Pancreas (tissue), 10 donors: ENCODE measurements around the gene ESRRB. TPM values are rescaled to one million over a fixed set of nuclear protein-coding genes. Genes with fewer than 3 reads are reported as not detected.

Experiments
- ATAC-seq, 4 donors: fragments of 200-7000 bp; cut with Tn5 transposase; one replicate each; pipeline versions ENCODE4 v1.8.0 to v1.9.1; 2020; ENCODE audit warnings: mild to moderate bottlenecking in 4 of 4, moderate library complexity in 4 of 4
- DNase-seq, 6 donors: peaks; one replicate each; pipeline ENCODE4 v3.0.0-alpha.2; 2020
- FAIRE-seq: peaks from 2 replicates; lab custom pipeline; 2012; peaks lifted over from hg19 to GRCh38; lab: Jason Lieb, UNC
- H3K27ac ChIP-seq, 4 donors: fragments of 200-600 bp; sonication (generic); 1 replicate in 3 of 4; 2 replicates in 1 of 4; pipeline versions ENCODE4 v1.5.0 to v1.8.0; 2020
- H3K27me3 ChIP-seq, 4 donors: fragments of 200-600 bp; one replicate each; pipeline ENCODE4 v1.8.0; 2021
- H3K36me3 ChIP-seq, 3 donors: fragments of 200-600 bp; sonication (generic) in 1 of 3; one replicate each; pipeline versions ENCODE4 v1.5.0 to v1.8.0; 2020 to 2021
- H3K4me1 ChIP-seq, 3 donors: fragments of 200-600 bp; one replicate each; pipeline ENCODE4 v1.8.0; 2021
- H3K4me3 ChIP-seq, 4 donors: fragments of 200-600 bp; sonication (generic) in 2 of 4; one replicate each; pipeline versions ENCODE4 v1.5.0 to v1.8.0; 2020 to 2021
- H3K9me3 ChIP-seq, 4 donors: fragments of 200-600 bp; one replicate each; pipeline ENCODE4 v1.8.0; 2021
- WGBS, 2 donors: extraction: QIAGEN DNeasy Blood & Tissue Kit; methylation state at CpG; one replicate each; pipeline ENCODE4 v1.1.7; 2013; 5-methylcytosine and 5-hydroxymethylcytosine counted together
- intact Hi-C, 3 donors: fragments of 100-400 bp; cut with DNase I; formaldehyde crosslinking; loops; one replicate each; pipeline versions ENCODE4 v1.11.1 to v1.14.2; 2022
- polyA plus RNA-seq, 2 donors: library from polyadenylated mRNA; stranded (reverse); fragments of 200-250 nt; gene quantifications; one replicate each; pipeline ENCODE4 v1.2.3, GENCODE V29; 2013
- total RNA-seq, 6 donors: library from RNA; stranded (reverse); fragmentation: NEBNext Ultra II Directional in 4 of 6; extraction: Animal tissue kit (Norgen Biotek cat#: 25700) in 4 of 6; gene quantifications; one replicate each; pipeline versions ENCODE4 v1.2.1 to v1.2.4, GENCODE V29; 2021 to 2023
- TF ChIP-seq, protein P1 (sequence below), 4 donors: fragments of 200-600 bp; sonication (generic) in 3 of 4; IDR thresholded peaks; one replicate each; pipeline versions ENCODE4 v1.5.0 to v1.8.0; 2021; ENCODE audit warnings: antibody characterized with exemption in 4 of 4
- donor health status: healthy with polysubstance abuse.
- donor health status: DM: no; HTN: no; CAD: no; lungs with moderate emphysema.
- donor health status: DM: no; HTN: no; CAD: no.
- donor health status: control.
- donor health status: control.
- donor health status: Bipolar disorder and iron deficiency.
- donor health status: DM: yes; HTN: yes; CAD: no.
- donor health status: DM: no; HTN: no; CAD: no.
- donor health status: DM: no; HTN: no; CAD: no.
- donor health status: DM: yes; HTN: yes; CAD: no.

The ESRRB gene
- under 1 TPM in 4 of 6 donors, not detected in 2; 0.14 to 0.63 (median 0.27) TPM for total RNA-seq
- polyA plus RNA-seq = under 1 TPM; 0.68 to 0.85 TPM

DNA sequence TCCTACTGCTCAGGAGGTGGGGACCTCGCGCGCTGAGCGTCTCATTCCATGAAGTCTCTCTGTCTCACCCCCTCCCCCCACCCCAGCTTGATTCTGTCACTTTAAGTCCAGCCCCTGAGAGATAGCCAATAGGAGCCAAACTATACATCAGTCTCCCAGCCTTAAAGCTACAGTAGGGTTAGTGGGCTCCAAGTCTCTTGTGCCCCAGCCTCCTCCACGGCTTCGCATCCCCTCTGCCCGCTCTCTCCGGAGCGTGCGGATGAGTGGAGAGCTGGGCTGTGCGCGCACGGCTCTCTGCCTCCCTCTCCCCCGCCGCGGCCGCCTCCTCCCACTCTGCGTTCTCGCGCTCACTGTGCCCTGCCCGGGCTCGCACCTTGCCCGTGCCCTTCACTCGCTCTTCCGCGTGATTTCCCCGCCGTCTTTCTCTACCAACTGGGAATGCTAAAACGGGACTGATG is at the start of gene ESRRB:
TSS of gene ESRRB (plus strand) at position 191 of the 458 bp plus-strand sequence. CDS start at position 456, 265 bp downstream.
- TF ChIP-seq, protein P1, sequence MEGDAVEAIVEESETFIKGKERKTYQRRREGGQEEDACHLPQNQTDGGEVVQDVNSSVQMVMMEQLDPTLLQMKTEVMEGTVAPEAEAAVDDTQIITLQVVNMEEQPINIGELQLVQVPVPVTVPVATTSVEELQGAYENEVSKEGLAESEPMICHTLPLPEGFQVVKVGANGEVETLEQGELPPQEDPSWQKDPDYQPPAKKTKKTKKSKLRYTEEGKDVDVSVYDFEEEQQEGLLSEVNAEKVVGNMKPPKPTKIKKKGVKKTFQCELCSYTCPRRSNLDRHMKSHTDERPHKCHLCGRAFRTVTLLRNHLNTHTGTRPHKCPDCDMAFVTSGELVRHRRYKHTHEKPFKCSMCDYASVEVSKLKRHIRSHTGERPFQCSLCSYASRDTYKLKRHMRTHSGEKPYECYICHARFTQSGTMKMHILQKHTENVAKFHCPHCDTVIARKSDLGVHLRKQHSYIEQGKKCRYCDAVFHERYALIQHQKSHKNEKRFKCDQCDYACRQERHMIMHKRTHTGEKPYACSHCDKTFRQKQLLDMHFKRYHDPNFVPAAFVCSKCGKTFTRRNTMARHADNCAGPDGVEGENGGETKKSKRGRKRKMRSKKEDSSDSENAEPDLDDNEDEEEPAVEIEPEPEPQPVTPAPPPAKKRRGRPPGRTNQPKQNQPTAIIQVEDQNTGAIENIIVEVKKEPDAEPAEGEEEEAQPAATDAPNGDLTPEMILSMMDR (IDR thresholded peaks at IDR 0.05) = no peak
- Histone ChIP-seq H3K27ac (no peak within 1 kb of the TSS), H3K36me3 (no peaks in the 10 kb centered on the region), H3K9me3 (no peaks in the 10 kb centered on the region), H3K4me1 (peaks cover 0 to 10% (median 4%) of the 10 kb centered on the region in 3 donors), H3K27me3 (peaks cover 0 to 14% (median 0%) of the 10 kb centered on the region in 4 donors), H3K4me3 (peak within 1 kb of the TSS; percentile 15 to 48 (median 27))
- 1 to 2% methylated on average over 29 of the region's 29 CpGs for WGBS, 2 donors
- DNase-seq (peak in 3 of 6 donors; percentile 10 to 70 (median 14)), FAIRE-seq (no peak), ATAC-seq (peak; percentile 59 to 85 (median 82))
- intact Hi-C loops = no loop called here

DNA sequence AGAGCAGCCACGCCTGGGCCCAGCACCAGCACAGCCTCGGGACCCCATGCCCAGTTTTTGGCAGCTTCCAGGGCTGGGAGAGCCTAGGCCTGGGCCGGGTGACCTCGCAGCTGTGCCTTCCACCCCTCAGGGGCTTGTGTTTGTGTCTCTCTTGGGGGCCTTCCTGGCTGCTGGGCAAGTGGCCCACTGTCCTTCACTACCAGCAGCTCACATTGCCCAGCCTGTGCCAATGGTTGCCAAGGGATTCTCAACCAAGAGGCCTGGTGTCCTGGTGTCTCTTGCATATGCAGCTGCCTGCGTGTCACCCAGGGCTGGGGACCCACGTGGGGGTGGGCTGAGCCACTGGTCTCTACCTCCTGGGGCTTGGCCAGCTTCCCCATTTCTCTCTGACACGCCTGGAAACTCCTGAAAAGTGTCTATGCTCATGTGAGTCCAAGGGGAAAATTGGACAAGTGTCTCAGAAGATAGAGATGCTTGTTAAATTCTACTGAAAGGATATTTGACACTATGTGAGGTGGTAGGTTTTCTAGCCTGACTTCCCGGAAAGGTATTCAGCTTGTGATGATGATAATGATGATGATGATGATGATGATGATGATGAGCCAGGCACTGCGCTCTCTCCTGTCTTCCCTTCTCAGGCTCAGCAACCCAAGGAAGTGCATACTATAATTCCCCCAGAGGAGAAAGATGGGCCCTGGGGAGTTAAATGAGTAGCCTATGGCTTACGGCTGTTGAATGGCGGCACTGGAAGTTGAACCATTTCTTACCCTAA is 48.8 kb upstream of the ESRRB start:
- Histone ChIP-seq H3K27me3 (no peaks in the 10 kb centered on the region), H3K27ac (no peak overlapping the region), H3K4me3 (no peak overlapping the region), H3K9me3 (no peaks in the 10 kb centered on the region), H3K36me3 (no peaks in the 10 kb centered on the region), H3K4me1 (no peaks in the 10 kb centered on the region)
- FAIRE-seq = no peak
- TF ChIP-seq, protein P1 (IDR thresholded peaks at IDR 0.05) = no peak
- intact Hi-C loops = no loop called here
- DNase-seq = no peak
- no peak for ATAC-seq
- 78 to 83% methylated on average over 11 of the region's 11 CpGs for WGBS, 2 donors

DNA sequence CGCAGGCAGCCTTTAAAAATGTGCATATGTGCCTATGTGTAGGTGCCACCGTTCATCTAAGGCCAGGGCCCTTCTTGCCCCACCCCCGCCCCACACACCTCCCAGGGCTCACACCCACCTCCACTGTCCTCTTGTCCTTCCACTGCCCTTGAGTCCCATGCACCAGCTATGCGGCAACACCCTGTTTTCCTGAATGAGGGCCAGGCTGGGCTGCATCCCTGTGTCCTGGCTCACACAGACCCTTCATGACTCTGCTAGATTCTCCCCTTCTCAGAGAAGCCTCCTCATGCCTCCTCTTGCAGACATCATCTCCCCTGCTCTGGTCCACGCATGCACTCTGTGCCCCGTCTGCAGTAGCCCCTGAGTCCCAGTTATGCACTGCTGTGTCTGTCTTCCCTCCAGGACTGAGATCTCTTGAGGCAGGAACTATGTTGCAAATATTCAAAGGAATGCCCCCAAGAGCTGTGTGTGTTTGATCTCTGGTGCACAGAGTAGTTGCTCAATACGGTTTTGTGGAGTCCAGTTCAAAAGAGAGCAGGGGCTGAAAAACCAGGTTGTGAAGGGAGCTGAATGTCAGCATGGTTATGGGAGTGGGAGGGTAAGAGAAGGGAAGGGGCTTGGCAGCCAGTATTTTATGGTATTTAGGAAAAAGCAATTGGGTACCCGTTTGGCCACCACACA is 47.3 kb upstream of the ESRRB start:
- Histone ChIP-seq H3K27ac (no peak overlapping the region), H3K4me1 (no peaks in the 10 kb centered on the region), H3K36me3 (no peaks in the 10 kb centered on the region), H3K9me3 (no peaks in the 10 kb centered on the region), H3K27me3 (no peaks in the 10 kb centered on the region), H3K4me3 (no peak overlapping the region)
- FAIRE-seq (no peak), DNase-seq (no peak), ATAC-seq (no peak)
- TF ChIP-seq, protein P1 (IDR thresholded peaks at IDR 0.05) = no peak
- intact Hi-C loops = no loop called here
- 60 to 72% methylated on average over 8 of the region's 8 CpGs for WGBS, 2 donors

DNA sequence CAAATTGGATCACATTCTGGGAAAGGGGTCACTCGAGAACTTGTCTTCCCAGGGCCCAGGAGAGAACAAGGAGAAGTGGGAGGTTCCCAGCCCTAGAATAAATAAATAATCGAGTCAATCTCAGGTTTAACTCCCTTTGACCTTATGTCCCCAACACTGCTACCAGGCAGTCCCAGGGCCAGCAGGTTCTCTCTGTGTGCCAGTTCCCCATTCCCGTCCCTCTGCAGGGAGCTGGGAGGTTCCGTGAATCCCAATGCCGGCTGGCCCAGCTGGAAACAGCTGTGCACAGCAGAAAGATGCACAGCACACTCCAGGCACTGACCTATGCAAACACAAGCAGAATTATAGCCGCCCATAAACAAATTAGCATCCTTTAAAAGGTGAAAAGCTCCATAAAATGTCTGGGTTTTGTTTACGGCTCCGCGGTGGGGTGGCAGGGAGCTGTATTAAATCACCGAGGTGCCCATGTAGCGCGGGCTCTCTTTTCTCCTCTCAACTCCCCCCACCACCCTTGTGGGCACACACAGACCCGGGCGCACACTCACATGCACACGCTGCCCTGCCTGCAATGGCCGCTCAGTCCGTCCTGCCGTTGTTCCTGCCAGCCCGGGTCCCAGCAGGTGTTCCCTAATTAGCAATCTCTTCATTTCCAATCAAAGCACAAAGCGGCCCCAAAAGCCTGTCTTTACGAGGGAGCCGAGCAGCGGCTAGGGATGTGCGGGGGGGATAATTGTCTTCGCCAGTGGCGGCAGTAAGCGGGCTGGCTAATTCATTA is 46.6 kb upstream of the ESRRB start:
- no peak for DNase-seq
- Histone ChIP-seq H3K27me3 (no peaks in the 10 kb centered on the region), H3K9me3 (no peaks in the 10 kb centered on the region), H3K27ac (no peak overlapping the region), H3K36me3 (no peaks in the 10 kb centered on the region), H3K4me3 (no peak overlapping the region), H3K4me1 (no peaks in the 10 kb centered on the region)
- no peak for ATAC-seq
- no peak for FAIRE-seq
- intact Hi-C loops = no loop called here
- WGBS, 2 donors = 12 to 18% methylated on average over 27 of the region's 27 CpGs
- TF ChIP-seq, protein P1 (IDR thresholded peaks at IDR 0.05) = no peak
